ENCODE measurements around the gene CDY1.
"Not testable (repeated sequence)": the region's sequence is repeated elsewhere in the genome, so short reads cannot be mapped to it uniquely, and the experiment has no call there.

GRCh38 chrY:25620209-25620608 lies 1.7 kb upstream of the CDY1 start:
- TF ChIP-seq, protein P1, sequence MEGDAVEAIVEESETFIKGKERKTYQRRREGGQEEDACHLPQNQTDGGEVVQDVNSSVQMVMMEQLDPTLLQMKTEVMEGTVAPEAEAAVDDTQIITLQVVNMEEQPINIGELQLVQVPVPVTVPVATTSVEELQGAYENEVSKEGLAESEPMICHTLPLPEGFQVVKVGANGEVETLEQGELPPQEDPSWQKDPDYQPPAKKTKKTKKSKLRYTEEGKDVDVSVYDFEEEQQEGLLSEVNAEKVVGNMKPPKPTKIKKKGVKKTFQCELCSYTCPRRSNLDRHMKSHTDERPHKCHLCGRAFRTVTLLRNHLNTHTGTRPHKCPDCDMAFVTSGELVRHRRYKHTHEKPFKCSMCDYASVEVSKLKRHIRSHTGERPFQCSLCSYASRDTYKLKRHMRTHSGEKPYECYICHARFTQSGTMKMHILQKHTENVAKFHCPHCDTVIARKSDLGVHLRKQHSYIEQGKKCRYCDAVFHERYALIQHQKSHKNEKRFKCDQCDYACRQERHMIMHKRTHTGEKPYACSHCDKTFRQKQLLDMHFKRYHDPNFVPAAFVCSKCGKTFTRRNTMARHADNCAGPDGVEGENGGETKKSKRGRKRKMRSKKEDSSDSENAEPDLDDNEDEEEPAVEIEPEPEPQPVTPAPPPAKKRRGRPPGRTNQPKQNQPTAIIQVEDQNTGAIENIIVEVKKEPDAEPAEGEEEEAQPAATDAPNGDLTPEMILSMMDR (IDR thresholded peaks at IDR 0.05; ENCODE audit: low read depth, low read length), result not testable (repeated sequence)
- not testable (repeated sequence) for TF ChIP-seq POLR2A (IDR thresholded peaks at IDR 0.05; ENCODE audit: extremely low read depth, insufficient read length); MAX (IDR thresholded peaks at IDR 0.05; ENCODE audit: low read depth, low read length); MYC (IDR thresholded peaks at IDR 0.05; ENCODE audit: low read depth, low read length)

Data from NB4 (cell line).